GM18505 (cell line): ENCODE measurements around the gene LNX2.

Source experiments
- ATAC-seq: cut with Tn5 transposase; IDR thresholded peaks from one replicate; pipeline ENCODE4 v1.9.1; 2021; ENCODE audit not compliant: unreplicated experiment
- POLR2A ChIP-seq: IDR thresholded peaks from 4 replicates; pipeline ENCODE4 v1.6.1; 2011; ENCODE audit warnings: borderline replicate concordance; ENCODE audit not compliant: insufficient read depth, insufficient read length; ENCODE audit errors: extremely low read depth

LNX2 gene

DNA sequence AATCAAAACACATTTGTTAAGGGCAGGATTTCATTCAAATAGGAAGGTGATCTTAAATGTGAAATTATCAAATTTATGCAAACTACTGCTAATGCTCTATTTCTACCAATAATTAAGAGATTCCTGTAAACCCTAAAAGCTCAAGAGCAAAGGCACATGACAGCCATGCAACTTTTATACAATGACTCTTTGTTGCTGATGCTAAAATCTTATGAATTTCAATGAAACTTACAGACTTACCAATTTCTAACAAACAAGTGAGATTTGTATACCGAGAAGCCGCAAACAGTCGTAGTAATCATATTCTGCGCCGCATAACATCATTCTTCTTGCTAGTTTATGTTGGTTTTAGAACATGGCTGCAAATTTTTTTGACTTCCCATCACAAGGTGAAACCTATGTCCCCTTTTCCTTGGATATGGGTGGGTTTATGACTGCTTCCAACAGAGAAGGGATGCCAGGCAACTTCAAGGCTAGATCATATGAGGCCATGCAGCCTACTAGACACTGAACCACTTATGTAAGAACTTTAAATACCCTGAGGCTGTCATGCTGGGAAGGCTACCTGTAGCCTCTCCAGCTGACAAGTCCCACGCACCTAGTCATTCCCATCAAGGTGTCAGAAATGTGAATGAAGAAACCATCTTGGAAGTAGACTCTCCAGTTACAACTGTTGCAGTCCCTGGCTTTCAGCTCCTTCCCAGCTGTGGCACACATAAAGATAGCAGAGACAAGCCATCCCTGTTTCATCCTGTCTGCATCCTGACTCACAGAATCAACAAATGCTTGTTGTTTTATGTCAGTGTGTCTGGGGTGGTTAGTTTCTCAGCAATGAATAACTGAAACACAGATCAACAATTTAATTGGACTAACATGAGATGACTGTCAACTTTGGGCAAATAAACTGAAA is 42.0 kb downstream of the LNX2 start:
- no peak for TF ChIP-seq POLR2A
- no peak for ATAC-seq

DNA sequence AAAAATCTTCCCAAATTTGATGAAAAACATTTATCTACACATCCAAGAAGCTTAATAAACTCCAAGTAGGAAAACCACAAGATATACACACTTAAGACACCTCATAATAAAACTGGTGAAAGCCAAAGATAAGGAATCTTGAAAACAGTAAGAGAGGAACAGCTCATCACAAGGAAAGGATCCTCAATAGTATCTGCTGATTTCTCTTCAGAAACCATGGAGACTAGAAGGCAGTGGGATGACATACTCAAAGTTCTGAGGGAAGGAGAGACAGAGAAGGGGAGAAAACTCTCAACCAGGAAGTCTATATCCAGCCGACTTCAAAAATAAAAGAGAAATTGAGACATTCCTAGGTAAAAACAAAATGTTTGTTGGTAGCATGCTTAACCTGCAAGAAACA is 45.7 kb downstream of the LNX2 start:
- no peak for TF ChIP-seq POLR2A
- ATAC-seq, result no peak

DNA sequence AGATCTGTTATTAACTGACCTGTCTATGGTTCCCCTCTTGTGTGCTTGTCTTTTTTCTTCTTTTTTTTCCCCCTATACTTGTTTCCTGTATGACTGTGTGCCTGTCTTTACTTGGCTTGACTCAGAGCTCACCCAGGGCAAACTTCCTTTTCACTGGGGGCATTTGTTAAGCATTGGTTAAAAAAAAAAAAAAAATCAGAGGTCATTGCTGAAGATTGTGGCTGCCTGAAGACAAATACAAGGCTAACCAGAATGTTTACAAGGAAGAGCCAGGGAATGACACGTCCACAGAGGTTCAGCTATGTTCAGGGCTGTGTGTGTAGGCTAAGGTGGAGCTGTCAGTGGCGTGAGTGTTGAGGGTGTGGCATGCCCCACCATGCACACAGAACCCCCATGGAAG is 47.1 kb downstream of the LNX2 start:
- no peak for ATAC-seq
- no peak for TF ChIP-seq POLR2A

DNA sequence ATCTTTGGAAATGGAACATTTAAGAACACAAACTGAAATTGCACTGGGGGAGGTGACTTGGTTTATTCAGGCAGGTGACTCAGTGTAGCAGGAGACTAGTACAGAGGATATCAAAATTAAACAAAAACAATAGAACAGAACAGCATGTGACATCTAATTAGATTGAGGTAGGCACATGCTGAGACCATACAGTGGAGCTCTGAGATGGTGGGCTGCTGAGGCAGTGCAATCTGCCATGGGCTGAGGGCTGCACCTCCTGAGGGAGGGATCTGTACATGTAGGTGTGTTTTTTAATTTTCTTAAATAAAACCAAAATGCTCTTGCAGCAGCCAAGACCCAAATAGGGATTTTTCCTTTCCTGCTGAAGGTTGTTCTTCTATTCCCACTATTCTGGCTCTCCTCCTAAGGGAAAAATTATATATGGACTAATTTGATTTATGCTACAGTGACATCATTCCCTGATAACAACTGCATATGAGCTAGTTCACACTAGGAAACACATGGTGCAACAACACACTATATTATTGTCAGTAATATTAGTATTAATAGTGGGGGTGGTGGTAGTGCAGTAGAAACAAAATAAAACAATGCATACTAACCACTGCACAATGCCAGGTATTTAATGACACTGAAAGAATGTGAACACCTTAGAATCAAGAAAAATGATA is 48.0 kb downstream of the LNX2 start:
- ATAC-seq, result no peak
- no peak for TF ChIP-seq POLR2A

- TF ChIP-seq POLR2A, result no peak
- no peak for ATAC-seq
These were observed 49.4 kb downstream of the LNX2 start for GRCh38 chr13:27570906-27571305.

- TF ChIP-seq POLR2A, result no peak
- ATAC-seq, result no peak
These were observed 50.9 kb downstream of the LNX2 start for GRCh38 chr13:27569405-27569804.

DNA sequence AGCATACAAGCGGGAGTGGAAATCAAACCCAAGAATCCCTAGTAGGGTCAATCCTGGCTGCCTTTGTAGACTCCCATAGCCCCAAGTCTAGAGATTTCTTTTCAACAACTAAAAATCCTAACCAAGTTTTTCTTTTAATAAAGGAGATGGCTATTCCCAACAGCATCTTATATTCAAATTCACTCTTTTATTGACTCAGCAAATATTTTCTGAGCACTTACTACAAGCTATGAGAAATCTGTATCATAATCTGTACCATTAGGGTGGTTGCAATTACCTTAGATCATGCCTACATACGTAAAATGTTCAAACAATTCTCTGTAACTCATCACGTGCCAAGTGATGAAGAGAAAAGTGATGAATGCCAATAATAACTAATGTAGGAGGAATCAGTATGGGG is 54.5 kb downstream of the LNX2 start:
- no peak for TF ChIP-seq POLR2A
- ATAC-seq, result no peak

- ATAC-seq, result no peak
- TF ChIP-seq POLR2A, result no peak
These were observed 57.9 kb downstream of the LNX2 start for GRCh38 chr13:27562457-27562856.

GRCh38 chr13:27559719-27560118 is 60.6 kb downstream of the LNX2 start:
- no peak for TF ChIP-seq POLR2A
- no peak for ATAC-seq

GRCh38 chr13:27556109-27556508 is 64.2 kb downstream of the LNX2 start:
- ATAC-seq, result no peak
- no peak for TF ChIP-seq POLR2A

GRCh38 chr13:27551562-27551961 is 68.8 kb downstream of the LNX2 start:
- no peak for TF ChIP-seq POLR2A
- no peak for ATAC-seq

DNA sequence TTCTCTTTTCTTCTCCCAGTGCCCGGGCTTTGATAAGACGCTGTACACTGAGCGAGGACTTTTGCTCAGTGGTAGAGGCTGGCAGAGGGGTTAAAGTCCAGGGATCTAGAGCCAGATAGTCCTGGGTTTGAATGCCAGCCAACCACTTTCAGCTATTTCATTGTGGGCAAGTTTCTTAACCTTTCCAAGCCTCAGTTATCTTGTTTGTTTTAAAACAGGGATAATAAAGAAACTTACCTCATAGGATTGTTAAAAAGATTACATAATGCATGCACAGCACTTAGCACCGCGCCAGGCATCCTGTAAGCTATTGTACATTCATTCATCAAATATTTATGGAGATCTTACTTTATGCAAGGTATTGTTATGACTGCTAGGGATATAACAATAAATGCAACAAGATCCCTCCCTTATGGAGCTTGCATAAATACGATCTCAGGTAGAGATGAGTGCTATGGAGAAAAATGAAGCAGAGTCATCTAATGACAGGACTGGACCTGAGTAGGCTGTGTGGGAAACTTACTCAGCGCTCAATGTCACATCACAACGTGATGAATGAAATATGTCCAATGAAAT is 70.8 kb downstream of the LNX2 start:
- no peak for TF ChIP-seq POLR2A
- ATAC-seq, result no peak

GRCh38 chr13:27542220-27542619 is 78.1 kb downstream of the LNX2 start:
- ATAC-seq, result no peak
- TF ChIP-seq POLR2A, result no peak

DNA sequence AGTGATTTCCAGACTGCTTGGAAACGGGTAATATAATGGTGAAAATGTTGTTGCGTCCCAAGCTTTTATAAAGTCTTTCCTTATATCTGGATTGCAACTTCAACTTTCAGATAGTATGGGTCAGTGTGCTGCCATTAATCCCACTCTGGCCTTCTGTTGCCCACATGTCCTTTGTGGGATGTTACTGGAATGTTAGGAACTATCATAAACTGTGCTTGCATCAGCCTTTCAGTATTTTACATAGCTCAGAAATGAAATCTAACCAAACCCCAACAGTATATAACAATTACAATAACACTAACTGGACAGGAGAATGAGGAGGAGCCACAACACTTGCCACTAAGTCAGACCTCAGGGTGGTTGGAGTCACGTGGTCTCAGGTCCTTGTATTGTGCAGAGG is 78.9 kb downstream of the LNX2 start:
- ATAC-seq, result no peak

More for the DNA sequence above, 78.9 kb downstream of the LNX2 start:
- no peak for TF ChIP-seq POLR2A
